Stimulated activated CD4-positive, alpha-beta T cell treated with anti-CD3 and anti-CD28 coated beads, TNF-alpha, amount 100 ng/mL, for 1 hour (primary cell): ENCODE data around the gene CDK13.
"Not testable (repeated sequence)": the region's sequence is repeated elsewhere in the genome, so short reads cannot be mapped to it uniquely, and the experiment has no call there.

Experiments
- DNase-seq, 3 donors: peaks; one replicate each; pipeline ENCODE4 v3.0.0-alpha.2; 2020; ENCODE audit warnings: low read depth in 3 of 3, low spot score in 1 of 3

The CDK13 gene

GRCh38 chr7:40145596-40146130 is 195.6 kb downstream of the CDK13 start:
- DNase-seq = not testable (repeated sequence)

GRCh38 chr7:40147371-40148246 is 197.6 kb downstream of the CDK13 start:
- no peak for DNase-seq

GRCh38 chr7:40148247-40148580 is 198.2 kb downstream of the CDK13 start:
- DNase-seq = not testable (repeated sequence)

DNA sequence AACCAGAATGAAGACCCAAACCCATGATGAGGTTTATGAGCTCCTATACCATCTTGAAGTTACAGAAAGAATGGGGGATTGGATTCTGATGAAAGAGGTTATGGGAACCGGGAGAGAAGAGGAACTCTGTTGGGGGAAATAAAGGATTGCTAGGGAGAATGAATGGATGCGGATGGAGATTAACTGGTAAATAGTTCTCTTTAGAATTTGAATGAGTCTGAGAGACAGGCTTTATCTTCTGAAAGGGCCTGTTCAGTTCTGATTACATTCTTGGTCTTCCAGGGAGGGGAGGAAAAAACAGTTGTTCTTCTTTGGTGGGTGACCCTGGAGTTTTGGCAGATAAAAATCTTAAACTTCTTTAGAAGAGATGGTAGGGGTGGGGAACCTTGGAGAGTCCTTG is 198.6 kb downstream of the CDK13 start:
- DNase-seq = no peak
